GF-D8 (cell line): Measurements from ENCODE around the gene FIZ1.
"Not testable (repeated sequence)": the region's sequence is repeated elsewhere in the genome, so short reads cannot be mapped to it uniquely, and the experiment has no call there.

ENCODE experiments used
- DNase-seq: peaks from one replicate; lab custom pipeline; 2025; lab: John Stamatoyannopoulos, UW

FIZ1 gene

DNA sequence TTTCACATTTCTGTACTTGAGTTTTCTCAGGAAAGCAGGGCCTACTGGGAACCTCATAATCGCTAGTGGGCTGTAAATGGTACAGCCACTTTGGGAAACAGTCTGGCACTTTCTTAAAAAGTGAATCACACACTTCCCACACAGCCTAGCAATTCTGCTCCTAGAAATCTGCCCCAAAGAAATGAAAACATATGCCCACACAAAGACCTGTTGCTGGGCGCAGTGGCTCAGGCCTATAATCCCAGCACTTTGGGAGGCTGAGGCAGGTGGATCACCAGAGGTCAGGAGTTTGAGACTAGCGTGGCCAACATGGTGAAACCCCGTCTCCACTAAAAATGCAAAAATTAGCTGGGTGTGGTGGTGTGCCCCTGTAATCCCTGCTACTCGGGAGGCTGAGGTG, 29.8 kb downstream of the FIZ1 start:
- not testable (repeated sequence) for DNase-seq

DNA sequence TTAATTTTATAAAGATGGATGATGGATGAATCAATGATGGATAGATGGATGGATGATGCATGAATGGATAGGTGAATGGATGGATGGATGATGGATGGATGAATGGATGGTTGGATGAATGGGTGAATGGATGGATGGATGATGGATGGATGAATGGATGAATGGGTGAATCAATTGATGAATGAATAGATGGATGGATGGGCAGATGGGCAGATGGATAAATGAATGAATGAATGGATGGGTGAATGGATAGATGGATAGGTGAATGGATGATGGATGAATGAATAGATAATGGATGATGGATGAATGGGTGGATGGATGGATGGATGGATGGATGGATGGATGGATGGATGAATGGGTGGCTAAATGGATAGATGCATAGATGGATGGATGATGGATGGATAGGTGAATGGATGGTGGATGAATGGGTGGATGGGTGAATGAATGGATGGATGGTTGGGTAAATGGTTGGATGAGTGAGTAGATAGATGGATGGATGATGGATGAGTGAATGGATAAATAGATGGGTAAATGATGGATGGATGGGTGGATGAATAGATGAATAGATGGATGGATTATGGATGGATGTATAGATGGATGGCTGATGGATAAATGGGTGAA, 31.5 kb downstream of the FIZ1 start:
- DNase-seq = no peak

DNA sequence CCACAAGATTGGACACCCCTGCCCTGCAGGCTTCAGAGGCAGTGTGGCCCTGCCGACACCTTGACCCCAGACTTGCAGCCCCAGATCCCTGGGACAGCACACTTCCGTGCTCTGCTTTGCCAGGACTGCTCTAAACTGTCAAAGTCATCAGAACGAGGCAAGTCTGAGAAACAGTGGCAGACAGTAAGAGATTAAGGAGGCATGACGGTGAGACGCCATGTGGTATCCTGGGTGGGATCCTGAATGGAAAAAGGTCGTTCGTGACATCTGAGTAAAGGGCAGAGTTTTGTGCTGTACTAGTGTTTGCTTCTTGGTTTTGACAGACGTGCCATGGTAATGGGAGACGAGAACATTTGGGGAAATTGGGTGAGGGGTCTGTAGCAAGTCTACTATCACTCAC, 32.5 kb downstream of the FIZ1 start:
- no peak for DNase-seq

DNA sequence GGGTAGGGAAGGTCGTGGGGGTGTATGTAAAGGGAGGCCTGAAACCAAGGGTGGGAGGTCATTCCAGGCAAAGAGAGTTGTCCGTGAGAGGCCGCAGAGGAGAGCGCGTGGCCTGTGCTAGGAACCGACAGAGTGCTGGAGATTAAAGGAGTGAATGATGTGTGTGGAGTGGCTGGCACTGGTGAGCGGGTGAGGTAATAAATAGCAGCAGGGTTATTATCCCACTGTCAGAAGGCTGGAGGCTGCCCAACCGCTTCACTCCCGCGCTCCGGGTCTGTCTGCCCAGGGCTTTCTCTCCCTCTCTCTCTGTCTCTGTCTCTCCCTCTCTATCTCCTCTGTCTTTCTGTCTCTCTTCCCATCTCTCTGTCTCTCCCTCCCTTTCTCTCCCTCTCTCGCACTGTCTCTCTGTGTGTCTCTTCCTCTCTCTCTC, 36.0 kb downstream of the FIZ1 start:
- DNase-seq = no peak

DNA sequence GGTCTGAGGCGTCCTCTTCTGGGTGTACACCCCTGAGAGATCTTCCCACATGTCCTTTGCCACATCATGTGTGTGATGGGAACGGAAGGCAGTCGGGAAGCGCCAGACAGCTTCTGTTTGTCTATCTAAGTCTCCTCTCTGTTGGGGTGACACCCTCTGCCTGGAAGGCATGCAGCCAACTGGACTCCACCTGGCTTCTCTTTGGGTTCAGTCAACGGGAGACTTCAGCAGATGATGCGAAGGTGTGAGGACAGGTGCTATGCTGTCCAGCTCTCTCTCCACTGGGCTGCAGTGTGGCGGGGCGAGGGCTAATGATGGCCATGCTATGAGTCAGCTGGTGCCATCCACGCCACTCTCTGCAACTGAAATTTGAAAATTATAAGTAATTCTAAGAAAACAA, 39.6 kb downstream of the FIZ1 start:
- no peak for DNase-seq

DNA sequence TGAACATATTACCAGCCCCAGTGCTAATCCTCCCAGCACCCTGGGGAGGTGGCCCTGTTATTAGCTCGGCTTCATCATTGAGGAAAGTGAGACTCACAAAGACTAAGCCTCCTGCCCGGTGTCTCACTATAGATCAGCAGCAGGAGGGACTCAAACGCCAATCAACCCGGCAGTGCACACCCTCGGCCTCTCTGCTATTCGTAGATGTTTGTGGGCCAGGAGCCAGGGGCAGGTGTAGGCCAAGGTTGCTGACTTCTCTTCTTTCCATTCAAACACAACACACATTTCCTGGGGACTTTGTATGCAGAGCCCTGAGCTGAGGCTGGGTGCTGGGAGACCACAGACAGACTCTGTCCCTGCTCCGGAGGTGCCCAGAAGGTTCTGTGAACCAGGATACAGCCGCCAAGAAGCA, 44.6 kb downstream of the FIZ1 start:
- DNase-seq = no peak

DNA sequence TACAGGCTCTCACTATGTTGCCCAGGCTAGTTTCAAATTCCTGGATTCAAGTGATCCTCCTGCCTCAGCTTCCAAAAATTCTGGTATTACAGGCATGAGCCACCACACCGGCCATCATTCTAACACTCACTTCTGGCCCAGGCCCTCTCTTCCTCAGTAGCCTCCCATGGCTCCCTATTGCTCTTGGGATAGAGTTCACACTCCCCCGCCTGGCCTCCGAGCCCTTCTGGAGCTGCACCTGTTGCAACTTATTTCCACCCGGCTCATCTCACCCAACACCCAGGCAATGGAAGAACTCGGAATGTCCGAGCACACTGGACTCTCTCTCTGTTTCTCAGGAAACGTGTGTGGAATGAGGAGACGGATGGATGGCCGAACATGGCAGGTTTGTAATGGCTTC, 45.0 kb downstream of the FIZ1 start:
- no peak for DNase-seq

DNA sequence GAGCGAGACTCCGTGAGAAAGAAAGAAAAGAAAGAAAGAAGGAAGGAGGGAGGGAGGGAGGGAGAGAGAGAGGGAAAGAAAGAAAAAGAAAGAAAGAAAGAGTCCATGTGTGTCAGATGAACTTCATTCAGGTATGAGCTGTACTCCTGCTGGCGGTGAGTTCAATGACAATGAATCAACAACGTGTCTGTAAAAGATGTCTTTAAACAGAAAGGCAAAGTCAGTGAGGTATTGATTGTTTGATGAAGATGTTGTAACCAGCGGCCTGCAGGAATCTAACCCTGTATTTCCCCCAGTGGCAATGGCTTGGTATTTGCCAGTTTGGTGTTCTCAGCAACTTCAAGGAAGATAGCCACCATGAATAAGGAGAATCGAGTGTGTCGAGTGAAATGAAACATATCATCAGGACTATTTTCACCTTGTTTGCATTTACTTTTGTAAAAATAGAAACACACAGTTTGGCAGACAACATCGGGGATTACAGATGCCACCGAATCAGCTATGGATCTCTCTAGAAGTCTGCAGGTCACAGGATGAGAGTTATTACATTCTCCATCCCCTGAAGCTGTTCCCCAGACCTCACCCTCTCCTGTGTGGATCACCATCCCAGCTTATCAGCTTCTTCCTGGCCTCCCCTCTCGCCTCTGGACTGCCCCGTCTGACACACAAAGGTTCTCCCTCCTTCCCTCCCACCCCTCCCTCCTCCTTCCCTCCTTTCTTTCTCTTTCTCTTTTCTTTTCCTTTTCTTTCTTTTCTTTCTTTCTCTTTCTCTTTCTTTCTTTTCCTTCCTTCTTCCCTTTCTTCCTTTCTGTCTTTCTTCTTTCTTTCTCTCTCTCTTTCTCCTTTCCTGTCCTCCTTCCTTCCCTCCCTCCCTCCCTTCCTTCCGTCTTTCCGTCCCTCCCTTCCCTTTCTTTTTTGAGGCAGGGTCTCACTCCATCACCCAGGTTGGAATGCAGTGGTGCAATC, 45.8 kb downstream of the FIZ1 start:
- DNase-seq = no peak

DNA sequence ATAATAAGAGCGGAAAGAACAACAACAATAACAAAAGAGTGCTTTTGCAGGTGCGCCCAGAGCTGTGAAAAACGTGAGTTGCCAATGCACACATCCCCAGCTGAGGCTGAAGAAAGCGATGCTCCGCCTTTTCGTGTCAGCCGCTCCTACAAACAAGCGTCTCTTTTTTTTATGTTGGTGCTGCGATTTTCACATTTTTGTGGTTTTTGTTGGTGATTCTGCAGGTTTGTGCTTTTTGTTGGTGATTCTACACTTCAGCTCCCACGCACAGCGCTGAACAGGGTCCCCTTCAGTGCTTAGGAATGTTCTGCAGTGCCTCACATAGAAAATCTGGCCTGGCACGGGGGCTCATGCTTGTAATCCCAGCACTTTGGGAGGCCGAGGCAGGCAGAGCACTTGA, 46.7 kb downstream of the FIZ1 start:
- no peak for DNase-seq

DNA sequence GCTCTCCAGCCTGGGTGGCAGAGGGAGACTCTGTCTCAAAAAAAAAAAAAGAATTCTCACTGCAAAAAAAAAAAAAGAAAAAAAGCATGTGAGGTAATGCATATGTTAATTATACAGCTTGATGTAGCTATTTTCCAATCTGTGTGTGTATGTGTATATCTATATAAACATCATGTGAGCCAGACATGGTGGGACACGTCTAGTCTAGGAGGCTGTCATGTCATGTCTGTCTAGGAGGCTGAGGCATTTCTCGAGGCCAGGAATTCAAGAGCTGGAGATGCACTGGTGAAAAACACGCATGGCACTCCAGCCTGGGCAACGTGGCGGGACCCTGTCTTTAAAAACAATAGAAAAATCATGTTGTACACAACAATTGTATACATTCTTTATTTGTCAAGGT, 47.1 kb downstream of the FIZ1 start:
- no peak for DNase-seq

DNA sequence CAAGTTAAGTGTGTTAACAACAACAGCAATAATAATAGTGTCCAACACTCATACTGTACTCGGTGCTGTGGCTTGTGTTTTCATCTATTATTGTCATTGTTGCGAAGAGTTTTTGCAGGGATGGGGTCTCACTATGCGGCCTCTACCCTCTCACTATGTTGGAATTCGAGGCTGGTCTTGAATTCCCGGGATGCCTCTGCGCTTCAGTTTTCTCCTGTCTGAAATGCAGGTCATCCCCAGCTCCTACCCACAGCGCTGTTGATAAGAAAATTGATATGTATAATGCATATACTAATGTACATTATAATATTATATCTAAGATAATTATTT, 49.0 kb downstream of the FIZ1 start:
- no peak for DNase-seq

DNA sequence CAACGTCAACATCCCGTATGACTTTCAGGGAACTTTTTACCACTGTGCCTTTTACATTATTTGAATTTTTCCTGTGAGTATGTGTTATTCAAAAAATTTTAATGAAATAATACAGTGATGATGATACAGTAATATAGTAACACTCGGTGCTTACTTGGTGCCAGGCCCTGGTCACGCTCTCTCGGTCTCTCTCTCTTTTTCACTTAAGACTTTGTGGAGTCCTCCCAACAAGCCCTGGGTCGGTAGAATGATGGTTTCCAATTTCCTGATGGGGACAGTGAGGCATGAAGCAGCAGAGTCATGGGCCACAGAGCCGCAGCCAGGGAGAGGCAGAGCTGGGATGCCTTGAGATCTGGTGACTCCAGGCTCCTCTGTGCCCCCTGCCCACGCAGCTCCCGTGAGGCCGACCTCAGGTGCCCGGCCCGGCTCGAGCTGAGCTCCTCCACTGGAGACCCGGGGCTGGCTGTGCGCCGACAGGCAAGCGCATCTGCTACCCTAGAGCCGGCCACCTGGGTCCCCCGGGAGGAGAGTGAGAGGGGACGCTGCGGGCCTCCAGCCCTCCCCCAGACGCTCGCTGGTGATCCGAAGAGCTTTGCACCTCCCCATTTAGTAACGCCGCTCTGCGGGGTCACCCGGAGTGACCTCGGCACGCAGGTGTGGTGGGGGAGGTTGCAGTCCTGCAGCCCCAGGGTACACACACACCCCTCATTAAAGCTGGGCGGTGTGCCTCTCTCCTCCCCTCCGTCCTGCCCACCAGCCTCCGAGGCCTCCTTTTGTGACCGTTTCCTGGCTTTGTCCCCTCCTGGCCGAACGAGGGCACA, 49.6 kb downstream of the FIZ1 start:
- no peak for DNase-seq

DNA sequence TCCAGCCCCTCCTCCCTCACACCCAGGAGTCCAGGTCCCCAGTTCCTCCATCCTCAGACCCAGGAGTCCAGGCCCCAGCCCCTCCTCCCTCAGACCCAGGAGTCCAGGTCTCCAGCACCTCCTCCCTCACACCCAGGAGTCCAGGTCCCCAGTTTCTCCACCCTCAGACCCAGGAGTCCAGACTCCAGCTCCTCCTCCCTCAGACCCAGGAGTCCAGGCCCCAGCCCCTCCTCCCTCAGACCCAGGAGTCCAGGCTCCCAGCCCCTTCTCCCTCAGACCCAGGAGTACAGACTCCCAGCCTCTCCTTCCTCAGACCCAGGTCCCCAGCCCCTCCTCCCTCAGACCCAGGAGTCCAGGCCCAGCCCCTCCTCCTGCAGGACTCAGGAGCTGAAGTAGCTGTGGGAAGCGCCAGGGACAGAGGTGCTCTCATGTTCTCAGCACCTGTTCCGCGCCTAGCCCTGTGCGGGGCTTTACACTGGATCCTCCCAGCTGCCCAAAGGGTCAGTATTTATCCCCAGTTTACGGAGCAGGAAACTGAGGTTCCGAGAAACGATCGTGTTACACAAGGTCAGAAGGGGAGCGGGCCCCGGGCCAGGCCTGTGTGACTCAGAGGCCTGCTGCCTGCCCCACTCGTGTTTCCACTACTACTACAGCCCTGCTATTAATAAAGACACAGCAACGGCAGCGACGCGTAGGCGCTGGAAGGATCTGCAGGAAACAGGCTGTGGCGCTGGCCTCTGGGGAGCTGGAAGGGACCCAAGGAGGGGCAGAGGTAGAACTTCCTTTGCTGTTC, 52.3 kb downstream of the FIZ1 start:
- no peak for DNase-seq

DNA sequence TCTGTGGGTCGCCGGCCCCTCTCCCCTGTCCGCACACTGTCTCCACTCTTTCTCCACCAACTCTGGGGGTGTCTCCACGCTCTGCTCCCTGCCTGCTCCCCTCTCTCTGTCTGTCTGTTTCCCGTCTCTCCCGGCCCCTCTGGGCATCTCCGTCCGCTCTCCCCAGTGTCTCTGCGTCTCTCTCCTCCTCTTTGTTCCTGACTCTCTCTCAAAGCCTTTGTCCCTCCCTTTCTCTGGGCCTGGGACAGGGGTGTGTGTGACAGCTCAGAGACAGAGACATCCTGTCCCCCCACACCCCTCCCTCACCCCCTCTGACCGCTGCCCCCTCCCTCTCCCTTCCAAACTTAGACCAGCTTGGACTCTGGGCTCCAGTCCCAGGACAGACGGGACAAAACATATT, 53.3 kb downstream of the FIZ1 start:
- no peak for DNase-seq

DNA sequence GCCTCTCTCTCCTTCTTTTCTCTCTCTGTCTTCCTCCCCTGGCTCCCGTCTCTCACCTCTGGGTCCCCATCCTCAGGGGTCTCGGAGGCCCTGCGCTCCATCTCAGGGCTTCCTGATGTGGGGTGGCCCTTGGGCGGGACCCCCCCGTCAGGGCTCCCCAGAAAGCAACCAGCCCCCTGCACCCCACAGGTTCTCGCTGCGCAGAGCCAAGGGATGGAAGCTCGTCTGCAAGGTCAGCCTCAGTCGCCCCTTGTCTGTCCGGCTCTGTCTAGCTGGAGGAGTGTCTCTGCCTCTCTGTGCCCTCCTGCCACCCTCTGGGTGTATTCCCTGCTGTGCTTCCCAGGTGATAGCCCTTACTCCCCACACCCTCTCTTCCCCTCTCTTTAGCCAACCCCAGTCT, 53.9 kb downstream of the FIZ1 start, which contains the start of gene SBK3:
Gene SBK3, minus strand, starts transcription at position 101 of the 400 bp plus-strand sequence. Its CDS starts 0 bp downstream, at position 101.
- DNase-seq = no peak

DNA sequence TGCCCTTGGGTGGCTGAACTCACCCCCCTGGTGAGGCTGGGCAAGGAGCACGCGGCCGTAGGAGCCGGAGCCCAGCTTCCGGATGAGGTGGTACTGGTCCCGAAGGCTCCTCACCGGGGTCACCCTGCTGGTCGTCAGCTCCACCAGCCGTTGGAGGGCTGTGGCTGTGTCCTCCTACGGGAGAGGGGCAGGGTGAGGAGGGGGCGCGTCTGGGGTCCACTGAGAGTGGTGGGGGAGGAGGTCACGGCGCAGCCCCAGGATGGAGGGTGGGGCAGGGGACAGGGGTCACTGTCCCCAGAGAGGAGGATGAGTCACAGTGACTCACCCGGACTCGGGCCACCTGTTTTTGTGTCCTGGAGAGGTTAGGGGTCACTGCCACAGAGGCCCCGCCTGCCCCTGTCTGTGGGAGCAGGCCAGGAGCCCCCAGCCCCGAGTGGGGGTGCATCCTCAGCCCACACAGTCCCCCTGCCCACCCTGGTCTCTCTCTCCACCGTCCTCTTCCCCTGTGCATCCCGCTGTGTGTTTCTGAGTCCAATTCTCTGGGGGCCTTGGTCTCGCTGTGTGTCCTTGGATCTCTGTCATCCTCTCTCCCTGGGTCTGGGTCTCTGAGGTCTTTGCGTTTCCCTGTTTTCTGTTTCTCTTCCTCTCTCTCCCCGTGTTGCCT, 54.4 kb downstream of the FIZ1 start:
- DNase-seq = no peak

DNA sequence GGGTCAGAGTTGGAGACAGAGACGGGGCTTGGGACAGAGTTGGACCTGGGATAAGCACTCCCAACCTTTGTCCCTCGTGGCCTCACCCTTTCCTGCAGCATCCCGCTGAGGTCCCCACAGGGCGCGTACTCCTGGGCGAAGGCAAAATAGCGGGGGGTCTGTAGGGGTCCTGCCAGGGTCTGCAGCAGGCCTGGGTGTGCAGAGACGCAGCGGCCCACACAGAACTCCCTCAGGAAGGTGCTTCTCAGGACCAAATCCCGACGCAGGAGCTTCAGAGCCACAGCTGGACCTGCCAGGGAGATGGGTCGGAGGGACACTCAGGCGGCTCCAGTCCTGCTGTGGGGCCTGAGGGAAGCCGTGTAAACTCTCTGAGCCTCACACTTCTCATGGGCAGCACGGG, 55.3 kb downstream of the FIZ1 start:
- DNase-seq = no peak

DNA sequence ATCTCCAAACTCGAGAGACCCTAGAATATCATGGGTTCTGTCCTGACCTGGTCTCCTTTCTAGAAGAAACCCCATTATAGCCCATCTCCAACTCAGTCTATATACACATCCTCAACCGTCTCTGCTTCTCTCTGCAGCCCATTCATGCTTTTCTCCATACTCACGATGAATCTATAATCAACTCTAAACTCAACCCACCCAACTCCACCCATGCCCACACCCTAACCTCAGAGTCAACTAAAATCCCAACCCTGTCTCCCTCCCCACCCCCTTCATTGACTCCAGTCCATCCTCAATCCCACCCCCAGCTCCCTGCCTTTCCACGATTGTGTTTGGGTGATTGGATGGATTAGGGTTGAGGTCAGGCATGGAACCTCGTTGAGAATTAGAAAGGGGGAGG, 55.8 kb downstream of the FIZ1 start:
- no peak for DNase-seq

DNA sequence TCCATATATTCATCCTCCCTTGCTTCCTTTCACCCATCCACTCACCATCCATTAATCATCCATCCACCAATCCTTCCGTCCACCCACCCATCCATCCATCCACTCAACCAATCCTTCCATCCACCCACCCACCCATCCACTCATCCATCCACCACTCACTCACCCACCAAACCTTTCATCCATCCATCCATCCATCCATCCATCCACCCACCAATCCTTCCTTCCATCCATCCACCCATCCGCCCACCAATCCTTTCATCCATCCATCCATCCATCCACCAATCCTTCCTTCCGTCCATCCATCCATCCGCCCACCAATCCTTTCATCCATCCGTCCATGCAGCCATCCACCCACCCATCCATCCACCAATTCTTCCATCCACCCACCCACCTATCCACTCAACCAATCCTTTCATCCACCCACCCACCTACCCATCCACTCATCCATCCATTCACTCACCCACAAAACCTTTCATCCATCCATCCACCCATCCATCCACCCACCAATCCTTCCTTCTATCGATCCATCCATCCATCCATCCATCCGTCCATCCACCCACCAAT, 56.9 kb downstream of the FIZ1 start:
- no peak for DNase-seq
